NT2/D1 (cell line): ENCODE measurements around the gene SERINC1.
"Not testable (repeated sequence)": the region's sequence is repeated elsewhere in the genome, so short reads cannot be mapped to it uniquely, and the experiment has no call there.

ENCODE experiments used
- DNase-seq: peaks from one replicate; pipeline ENCODE4 v3.0.0-alpha.2; 2011; ENCODE audit warnings: low read depth, low spot score
- H3K27me3 ChIP-seq: 2 replicates; pipeline ENCODE4 v1.6.0; 2011; ENCODE audit warnings: mild to moderate bottlenecking; ENCODE audit not compliant: insufficient read length, insufficient read depth
- H3K36me3 ChIP-seq: 2 replicates; pipeline ENCODE4 v1.6.1; 2011; ENCODE audit warnings: mild to moderate bottlenecking, low read length, mixed read lengths; ENCODE audit not compliant: insufficient read depth, insufficient read length
- H3K4me1 ChIP-seq: 2 replicates; pipeline ENCODE4 v1.5.1; 2011; ENCODE audit not compliant: insufficient read depth, insufficient read length
- H3K4me3 ChIP-seq: 2 replicates; pipeline ENCODE4 v1.5.1; 2011; ENCODE audit warnings: low read depth; ENCODE audit not compliant: insufficient read length
- H3K9ac ChIP-seq: 2 replicates; pipeline ENCODE4 v1.6.0; 2011; ENCODE audit warnings: low read depth; ENCODE audit not compliant: insufficient read length
- H3K9me3 ChIP-seq: 2 replicates; pipeline ENCODE4 v1.5.1; 2011; ENCODE audit warnings: mild to moderate bottlenecking, low read length; ENCODE audit not compliant: insufficient read depth
- SUZ12 ChIP-seq: IDR thresholded peaks from 2 replicates; pipeline ENCODE4 v1.6.1; 2011; ENCODE audit not compliant: insufficient read length, insufficient read depth; ENCODE audit errors: extremely low read depth
- YY1 ChIP-seq: IDR thresholded peaks from 2 replicates; pipeline ENCODE4 v1.6.1; 2011; ENCODE audit not compliant: insufficient read length, insufficient read depth
- ZNF274 ChIP-seq: IDR thresholded peaks from 2 replicates; pipeline ENCODE4 v1.6.1; 2011; ENCODE audit warnings: mild to moderate bottlenecking, low read depth, low read length

The SERINC1 gene

GRCh38 chr6:122471107-122472021 is at the start of gene SERINC1:
SERINC1 (minus strand) TSS chr6:122471807; CDS start chr6:122471737, 70 bp downstream.
- Histone ChIP-seq H3K9ac (peak within 1 kb of the TSS; percentile 80), H3K27me3 (no peaks in the 10 kb centered on the region), H3K4me3 (peak within 1 kb of the TSS; percentile 75), H3K9me3 (no peaks in the 10 kb centered on the region), H3K36me3 (peaks cover 5% of the 10 kb centered on the region), H3K4me1 (no peaks in the 10 kb centered on the region)
- peak; percentile 80 for DNase-seq
- TF ChIP-seq SUZ12 (no peak), YY1 (peak; percentile 14)

- DNase-seq: no peak
- Histone ChIP-seq H3K4me1 (no peaks in the 10 kb centered on the region), H3K27me3 (no peaks in the 10 kb centered on the region), H3K36me3 (no peaks in the 10 kb centered on the region), H3K9ac (no peak overlapping the region), H3K9me3 (no peaks in the 10 kb centered on the region; the same call in 1 of the 2 replicates), H3K4me3 (no peak overlapping the region)
- no peak for TF ChIP-seq SUZ12
These were observed 39.8 kb upstream of the SERINC1 start for GRCh38 chr6:122511193-122511924.

DNA sequence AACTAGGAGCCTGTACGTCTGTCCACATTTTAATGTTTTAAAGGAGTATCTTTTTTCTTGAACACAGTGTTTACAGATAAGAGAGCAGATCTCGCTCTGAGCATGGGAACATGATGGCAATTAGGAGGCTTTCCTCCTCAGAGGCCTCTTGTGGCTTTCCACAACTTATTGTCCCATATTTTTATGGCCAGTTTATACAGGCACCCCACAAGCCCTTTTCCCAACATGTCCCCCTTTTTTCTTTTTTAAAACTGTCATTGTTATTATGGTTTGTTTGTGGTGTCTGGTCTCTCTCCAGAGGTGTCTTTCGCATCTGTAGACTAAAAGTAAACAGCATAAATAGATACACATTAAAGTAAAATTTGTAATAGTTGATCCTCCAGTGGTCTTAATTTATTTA is 33.6 kb upstream of the SERINC1 start:
- H3K4me3 ChIP-seq, H3K27me3 ChIP-seq, H3K9ac ChIP-seq, H3K36me3 ChIP-seq, DNase-seq, H3K4me1 ChIP-seq: not testable (repeated sequence)
- H3K9me3 ChIP-seq: peaks cover 46% of the 10 kb centered on the region

DNA sequence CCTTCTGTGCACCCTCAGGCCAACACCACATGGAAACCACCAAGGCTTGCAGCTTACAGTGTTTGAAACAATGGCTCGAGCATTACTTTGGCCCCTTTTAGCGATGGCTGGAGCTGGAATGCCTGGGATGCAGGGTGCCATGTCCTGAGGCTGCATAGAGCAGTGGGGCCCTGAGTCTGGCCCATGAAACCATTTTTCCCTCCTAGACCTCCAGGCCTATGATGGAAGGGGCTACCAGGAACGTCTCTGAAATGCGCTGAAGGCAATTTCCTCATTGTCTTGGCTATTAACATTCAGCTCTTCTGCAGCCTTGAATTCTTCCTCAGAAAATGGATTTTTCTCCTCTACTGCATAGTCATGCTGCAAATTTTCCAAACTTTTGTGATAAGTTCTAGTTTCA is 29.9 kb upstream of the SERINC1 start:
- H3K9ac ChIP-seq: no peak overlapping the region
- no peak for TF ChIP-seq ZNF274
- TF ChIP-seq SUZ12: no peak
- TF ChIP-seq YY1: no peak

DNA sequence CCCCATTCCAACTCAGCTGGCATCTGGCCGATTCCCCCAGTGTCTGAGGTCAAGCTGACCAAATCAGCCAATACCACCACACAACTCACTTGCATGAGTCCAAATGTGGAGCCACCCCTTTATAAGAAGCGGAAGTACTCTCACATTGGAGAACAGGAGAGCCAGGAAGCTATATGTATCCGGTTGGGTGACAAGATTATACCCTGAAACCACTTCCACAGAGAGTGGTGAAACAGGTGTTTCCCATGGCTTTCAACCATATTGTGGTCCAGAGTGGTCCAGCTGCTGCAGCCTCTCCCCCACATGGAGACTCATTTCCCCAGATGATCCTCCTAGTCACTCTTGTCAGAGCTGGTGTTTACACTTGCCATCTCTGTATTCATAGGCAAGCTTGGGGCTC is 24.0 kb upstream of the SERINC1 start:
- DNase-seq: no peak
- Histone ChIP-seq H3K9ac (no peak overlapping the region), H3K27me3 (no peaks in the 10 kb centered on the region), H3K36me3 (peaks cover 19% of the 10 kb centered on the region), H3K4me1 (no peaks in the 10 kb centered on the region), H3K9me3 (peaks cover 44% of the 10 kb centered on the region; the same call in 1 of the 2 replicates), H3K4me3 (no peak overlapping the region)
- TF ChIP-seq SUZ12 (no peak), YY1 (no peak), ZNF274 (no peak)

More for the DNA sequence above, 29.9 kb upstream of the SERINC1 start:
- Histone ChIP-seq H3K36me3 (no peaks in the 10 kb centered on the region), H3K4me1 (no peaks in the 10 kb centered on the region), H3K4me3 (no peak overlapping the region), H3K27me3 (no peaks in the 10 kb centered on the region), H3K9me3 (peaks cover 65% of the 10 kb centered on the region)
- DNase-seq: no peak

GRCh38 chr6:122494665-122495272 is 23.2 kb upstream of the SERINC1 start:
- H3K9me3 ChIP-seq: peaks cover 40% of the 10 kb centered on the region; the same call in 1 of the 2 replicates
- H3K4me1 ChIP-seq: no peaks in the 10 kb centered on the region
- H3K4me3 ChIP-seq: no peak overlapping the region
- no peak overlapping the region for H3K9ac ChIP-seq
- H3K27me3 ChIP-seq: no peaks in the 10 kb centered on the region
- DNase-seq: no peak
- H3K36me3 ChIP-seq: peaks cover 19% of the 10 kb centered on the region
- TF ChIP-seq SUZ12 (no peak), ZNF274 (no peak), YY1 (no peak)
